ENCODE results near the gene SYDE2.

DNA sequence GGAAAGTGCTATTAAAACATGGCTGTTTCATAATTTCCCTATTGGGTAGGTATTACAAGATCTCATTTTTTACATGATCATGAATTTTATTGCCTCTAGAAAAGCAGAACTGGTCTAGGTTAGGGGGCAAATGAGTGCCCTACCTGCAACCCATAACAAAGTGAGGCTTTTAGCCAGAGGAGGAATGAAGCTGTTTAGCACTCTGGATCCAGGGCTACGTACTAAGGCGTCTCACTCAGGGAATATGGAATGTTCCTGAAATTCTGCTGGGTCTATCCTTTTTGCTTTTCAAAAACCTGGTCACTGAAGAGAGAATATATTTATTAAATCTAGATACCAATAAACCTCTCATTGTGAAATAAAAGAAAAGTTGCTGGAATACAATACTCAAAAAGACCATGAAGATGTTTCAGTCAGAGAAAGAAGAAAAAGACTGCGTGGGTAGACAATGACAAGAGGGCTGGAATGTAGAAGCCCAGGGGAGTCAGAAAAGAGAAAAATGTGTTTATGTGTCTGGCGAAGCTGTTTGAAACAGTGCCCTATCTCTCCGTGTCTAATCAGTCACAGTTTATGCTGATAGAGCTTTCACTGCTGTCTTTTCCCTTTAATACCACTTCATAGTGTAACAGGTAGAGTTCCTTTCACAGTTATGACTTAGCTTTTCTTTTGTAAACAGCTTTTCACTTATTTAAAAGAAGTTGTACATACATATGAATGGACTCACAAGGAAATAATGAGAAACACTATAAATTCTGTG, 25.0 kb upstream of the SYDE2 start:
- TF ChIP-seq, protein P1, sequence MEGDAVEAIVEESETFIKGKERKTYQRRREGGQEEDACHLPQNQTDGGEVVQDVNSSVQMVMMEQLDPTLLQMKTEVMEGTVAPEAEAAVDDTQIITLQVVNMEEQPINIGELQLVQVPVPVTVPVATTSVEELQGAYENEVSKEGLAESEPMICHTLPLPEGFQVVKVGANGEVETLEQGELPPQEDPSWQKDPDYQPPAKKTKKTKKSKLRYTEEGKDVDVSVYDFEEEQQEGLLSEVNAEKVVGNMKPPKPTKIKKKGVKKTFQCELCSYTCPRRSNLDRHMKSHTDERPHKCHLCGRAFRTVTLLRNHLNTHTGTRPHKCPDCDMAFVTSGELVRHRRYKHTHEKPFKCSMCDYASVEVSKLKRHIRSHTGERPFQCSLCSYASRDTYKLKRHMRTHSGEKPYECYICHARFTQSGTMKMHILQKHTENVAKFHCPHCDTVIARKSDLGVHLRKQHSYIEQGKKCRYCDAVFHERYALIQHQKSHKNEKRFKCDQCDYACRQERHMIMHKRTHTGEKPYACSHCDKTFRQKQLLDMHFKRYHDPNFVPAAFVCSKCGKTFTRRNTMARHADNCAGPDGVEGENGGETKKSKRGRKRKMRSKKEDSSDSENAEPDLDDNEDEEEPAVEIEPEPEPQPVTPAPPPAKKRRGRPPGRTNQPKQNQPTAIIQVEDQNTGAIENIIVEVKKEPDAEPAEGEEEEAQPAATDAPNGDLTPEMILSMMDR (IDR thresholded peaks at IDR 0.05) = no peak
- TF ChIP-seq, protein P2, sequence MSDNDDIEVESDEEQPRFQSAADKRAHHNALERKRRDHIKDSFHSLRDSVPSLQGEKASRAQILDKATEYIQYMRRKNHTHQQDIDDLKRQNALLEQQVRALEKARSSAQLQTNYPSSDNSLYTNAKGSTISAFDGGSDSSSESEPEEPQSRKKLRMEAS (IDR thresholded peaks at IDR 0.05) = no peak
- TF ChIP-seq EP300 (IDR thresholded peaks at IDR 0.05) (no peak), PHF8 (IDR thresholded peaks at IDR 0.05; ENCODE audit: borderline replicate concordance, low read depth) (no peak), CHD2 (IDR thresholded peaks at IDR 0.05; ENCODE audit: low read length, partially characterized antibody) (no peak), POLR2A (IDR thresholded peaks at IDR 0.05; ENCODE audit: low read length) (no peak)
